Stimulated activated CD4-positive, alpha-beta T cell treated with anti-CD3 and anti-CD28 coated beads, Interleukin-4, amount 100 ng/mL, for 48 hours (primary cell): ENCODE data around the gene GEMIN2.
A peak's percentile ranks its signal among the peaks of the same experiment; 100 is the strongest.
"Not testable (repeated sequence)": the region's sequence is repeated elsewhere in the genome, so short reads cannot be mapped to it uniquely, and the experiment has no call there.

Experiments used
- DNase-seq, 2 donors: peaks; one replicate each; pipeline ENCODE4 v3.0.0-alpha.2; 2020; ENCODE audit warnings: low read depth in 2 of 2

The GEMIN2 gene

GRCh38 chr14:39109893-39110715 lies 4.0 kb upstream of the GEMIN2 start:
- no peak for DNase-seq

GRCh38 chr14:39113685-39114072 lies 444 bp upstream of the GEMIN2 start:
- no peak for DNase-seq

- no peak for DNase-seq
Measured at GRCh38 chr14:39122330-39123138, 8.4 kb downstream of the GEMIN2 start.

- DNase-seq, result not testable (repeated sequence)
Measured at GRCh38 chr14:39137835-39138234, 23.7 kb downstream of the GEMIN2 start.

GRCh38 chr14:39138440-39138839 lies 24.3 kb downstream of the GEMIN2 start:
- no peak for DNase-seq

- DNase-seq, result no peak
Measured at GRCh38 chr14:39140170-39140569, 26.0 kb downstream of the GEMIN2 start.

GRCh38 chr14:39141623-39142022 lies 27.5 kb downstream of the GEMIN2 start:
- not testable (repeated sequence) for DNase-seq

- DNase-seq, result not testable (repeated sequence)
Measured at GRCh38 chr14:39143226-39143625, 29.1 kb downstream of the GEMIN2 start.

GRCh38 chr14:39145266-39145966 lies 31.3 kb downstream of the GEMIN2 start:
- DNase-seq, result no peak

GRCh38 chr14:39154594-39155189 lies 40.6 kb downstream of the GEMIN2 start:
- no peak for DNase-seq

- DNase-seq, result no peak
Measured at GRCh38 chr14:39157491-39157890, 43.4 kb downstream of the GEMIN2 start.

- DNase-seq, result no peak
Measured at GRCh38 chr14:39158222-39158858, 44.2 kb downstream of the GEMIN2 start.

- DNase-seq, result no peak
Measured at GRCh38 chr14:39160494-39160893, 46.4 kb downstream of the GEMIN2 start.

GRCh38 chr14:39167797-39168320 lies 53.7 kb downstream of the GEMIN2 start:
- not testable (repeated sequence) for DNase-seq

- DNase-seq, result no peak
Measured at GRCh38 chr14:39168591-39168990, 54.5 kb downstream of the GEMIN2 start.

GRCh38 chr14:39169541-39169900 lies 55.4 kb downstream of the GEMIN2 start:
- DNase-seq, result no peak

GRCh38 chr14:39173198-39173597 lies 59.1 kb downstream of the GEMIN2 start:
- DNase-seq, result no peak

- peak; percentile 84 to 94 for DNase-seq
Measured at GRCh38 chr14:39174560-39175444, 60.7 kb downstream of the GEMIN2 start, which contains the start of gene PNN. Gene PNN (plus strand): TSS chr14:39175254. CDS start chr14:39175280, 26 bp downstream.

- DNase-seq, result peak; percentile 38
Measured at GRCh38 chr14:39175445-39176262, 61.5 kb downstream of the GEMIN2 start.
